Transverse colon (tissue), 4 donors: ENCODE results near the gene PRMT3. TPM values are rescaled to one million over a fixed set of nuclear protein-coding genes. Genes with fewer than 3 reads are reported as not detected.

ENCODE experiments used
- DNase-seq: peaks from one replicate; pipeline ENCODE4 v3.0.0-alpha.2; 2019
- H3K27ac ChIP-seq, 4 donors: fragments of 200-600 bp; sonication (generic); 2 replicates each; pipeline ENCODE4 v1.5.1; 2016 to 2018; ENCODE audit warnings: inconsistent platforms in 4 of 4
- H3K27me3 ChIP-seq: fragments of 200-600 bp; sonication (generic); 2 replicates; pipeline ENCODE4 v1.5.1; 2017; ENCODE audit warnings: inconsistent platforms
- H3K36me3 ChIP-seq, 4 donors: fragments of 200-600 bp; sonication (generic); 2 replicates each; pipeline ENCODE4 v1.5.1; 2017 to 2019; ENCODE audit warnings: inconsistent platforms in 4 of 4
- H3K4me1 ChIP-seq, 4 donors: fragments of 200-600 bp; sonication (generic); 2 replicates each; pipeline ENCODE4 v1.5.1; 2017 to 2020; ENCODE audit warnings: inconsistent platforms in 4 of 4
- H3K4me3 ChIP-seq, 4 donors: fragments of 200-600 bp; sonication (generic); 1 replicate in 1 of 4; 2 replicates in 3 of 4; pipeline versions ENCODE4 v1.5.1 to v1.6.1; 2017 to 2019; ENCODE audit warnings: inconsistent platforms in 4 of 4
- H3K9me3 ChIP-seq, 2 donors: fragments of 200-600 bp; sonication (generic); 2 replicates each; pipeline ENCODE4 v1.5.1; 2017 to 2019; ENCODE audit warnings: inconsistent platforms in 2 of 2
- CTCF ChIP-seq, 5 experiments: fragments of 200-600 bp in 3 of 5; fragments of 450-650 bp in 2 of 5; sonication (generic) in 3 of 5; IDR thresholded peaks; 1 replicate in 2 of 5; 2 replicates in 3 of 5; pipeline ENCODE4 v1.5.1; 2016 to 2017; ENCODE audit warnings: antibody characterized with exemption in 5 of 5, inconsistent platforms in 3 of 5, mild to moderate bottlenecking in 2 of 5, moderate library complexity in 1 of 5
- EP300 ChIP-seq: sonication (generic); formaldehyde crosslinking; IDR thresholded peaks from one replicate; pipeline ENCODE4 v1.6.1; 2017; ENCODE audit warnings: antibody characterized with exemption, low read depth
- POLR2A ChIP-seq: fragments of 450-650 bp; IDR thresholded peaks from one replicate; pipeline ENCODE4 v1.6.1; 2016; ENCODE audit warnings: antibody characterized with exemption, mild to moderate bottlenecking, moderate library complexity
- POLR2AphosphoS5 ChIP-seq, 3 donors: sonication (generic); formaldehyde crosslinking; IDR thresholded peaks; one replicate each; pipeline ENCODE4 v1.6.1; 2016; ENCODE audit warnings: antibody characterized with exemption in 3 of 3
- WGBS, 2 donors: methylation state at CpG; one replicate each; pipeline ENCODE4 v1.1.5; 2018; ENCODE audit warnings: low coverage in 1 of 2; 5-methylcytosine and 5-hydroxymethylcytosine counted together
- in situ Hi-C, 4 donors: fragments of 200-750 bp; cut with MboI; loops; one replicate each; pipeline versions ENCODE4 v1.15.0 to v1.15.1; 2017; ENCODE audit warnings: low sequenced_read_pairs in 3 of 4, low pct_ligation_motif_present in 1 of 4, low pct_unique_long_range_greater_than_20kb in 1 of 4
- intact Hi-C: fragments of 100-400 bp; cut with DNase I; formaldehyde crosslinking; loops from one replicate; pipeline ENCODE4 v1.15.1; 2023; ENCODE audit warnings: low total_unique reads
- total RNA-seq, 4 donors: library from RNA; depleted of rRNA; stranded (reverse); fragments of >200 nt; gene quantifications; one replicate each; pipeline ENCODE4 v1.1.0, GENCODE V29; 2016

PRMT3 gene
- total RNA-seq, 4 donors from 2014 or later, result 6.7 to 21.0 (median 15.2) TPM

DNA sequence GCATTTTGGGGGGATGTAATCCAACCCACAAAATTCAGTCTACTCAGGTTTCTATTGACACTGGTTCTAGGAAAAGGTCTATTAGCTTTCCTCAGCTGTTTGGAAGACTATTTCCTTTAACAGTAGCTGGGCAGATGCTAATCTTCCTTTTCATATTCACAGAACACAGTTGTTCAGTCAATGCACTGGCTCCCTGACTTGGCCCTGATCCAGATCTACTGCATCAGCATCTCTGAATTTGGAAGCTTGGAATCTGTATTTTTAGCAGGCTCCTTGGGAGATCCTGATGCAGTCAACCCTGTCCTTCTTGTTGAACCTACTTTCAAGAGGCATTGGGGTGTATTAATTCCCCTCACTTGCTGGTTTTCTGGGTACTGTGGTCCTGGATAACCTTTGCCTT lies 17.7 kb upstream of the PRMT3 start:
- intact Hi-C loops (no loop called here), in situ Hi-C loops (loop anchor here in 2 of 4 donors (25.0 kb wide), 2 partner anchors 433 to 808 kb away; no protein-coding TSS in a partner anchor)
- Histone ChIP-seq H3K9me3 (no peaks in the 10 kb centered on the region), H3K4me1 (peaks cover 0 to 20% (median 13%) of the 10 kb centered on the region in 4 donors), H3K36me3 (peaks cover 0 to 15% (median 0%) of the 10 kb centered on the region in 4 donors), H3K27ac (no peak overlapping the region), H3K27me3 (no peaks in the 10 kb centered on the region), H3K4me3 (no peak overlapping the region)
- TF ChIP-seq POLR2A, result no peak
- no peak for TF ChIP-seq EP300
- no peak for TF ChIP-seq CTCF (IDR thresholded peaks at IDR 0.05)
- no peak for TF ChIP-seq POLR2AphosphoS5 (IDR thresholded peaks at IDR 0.05)
- no peak for DNase-seq

GRCh38 chr11:20372081-20372626 lies 15.4 kb upstream of the PRMT3 start:
- Histone ChIP-seq H3K4me3 (no peak overlapping the region), H3K9me3 (no peaks in the 10 kb centered on the region), H3K27ac (no peak overlapping the region), H3K4me1 (peaks cover 0 to 7% (median 1%) of the 10 kb centered on the region in 4 donors), H3K36me3 (peaks cover 0 to 24% (median 3%) of the 10 kb centered on the region in 4 donors), H3K27me3 (no peaks in the 10 kb centered on the region)
- in situ Hi-C loops, result loop anchor here in 2 of 4 donors (25.0 kb wide), 2 partner anchors 435 to 810 kb away; no protein-coding TSS in a partner anchor
- WGBS, 2 donors, result 79 to 87% methylated on average over 5 of the region's 5 CpGs
- TF ChIP-seq EP300 (no peak), POLR2AphosphoS5 (IDR thresholded peaks at IDR 0.05) (no peak), POLR2A (no peak), CTCF (IDR thresholded peaks at IDR 0.05) (no peak)
- intact Hi-C loops, result no loop called here
- DNase-seq, result no peak

GRCh38 chr11:20373147-20373546 lies 14.4 kb upstream of the PRMT3 start:
- Histone ChIP-seq H3K27me3 (no peaks in the 10 kb centered on the region), H3K4me3 (no peak overlapping the region), H3K27ac (no peak overlapping the region), H3K9me3 (no peaks in the 10 kb centered on the region), H3K4me1 (peaks cover 0 to 5% (median 0%) of the 10 kb centered on the region in 4 donors), H3K36me3 (peaks cover 0 to 33% (median 8%) of the 10 kb centered on the region in 4 donors)
- TF ChIP-seq CTCF (IDR thresholded peaks at IDR 0.05), result no peak
- TF ChIP-seq POLR2A, result no peak
- TF ChIP-seq EP300, result no peak
- WGBS, 2 donors, result 90 to 95% methylated on average over 13 of the region's 13 CpGs
- intact Hi-C loops (no loop called here), in situ Hi-C loops (loop anchor here in 2 of 4 donors (25.0 kb wide), 2 partner anchors 436 to 811 kb away; no protein-coding TSS in a partner anchor)
- DNase-seq, result no peak

DNA sequence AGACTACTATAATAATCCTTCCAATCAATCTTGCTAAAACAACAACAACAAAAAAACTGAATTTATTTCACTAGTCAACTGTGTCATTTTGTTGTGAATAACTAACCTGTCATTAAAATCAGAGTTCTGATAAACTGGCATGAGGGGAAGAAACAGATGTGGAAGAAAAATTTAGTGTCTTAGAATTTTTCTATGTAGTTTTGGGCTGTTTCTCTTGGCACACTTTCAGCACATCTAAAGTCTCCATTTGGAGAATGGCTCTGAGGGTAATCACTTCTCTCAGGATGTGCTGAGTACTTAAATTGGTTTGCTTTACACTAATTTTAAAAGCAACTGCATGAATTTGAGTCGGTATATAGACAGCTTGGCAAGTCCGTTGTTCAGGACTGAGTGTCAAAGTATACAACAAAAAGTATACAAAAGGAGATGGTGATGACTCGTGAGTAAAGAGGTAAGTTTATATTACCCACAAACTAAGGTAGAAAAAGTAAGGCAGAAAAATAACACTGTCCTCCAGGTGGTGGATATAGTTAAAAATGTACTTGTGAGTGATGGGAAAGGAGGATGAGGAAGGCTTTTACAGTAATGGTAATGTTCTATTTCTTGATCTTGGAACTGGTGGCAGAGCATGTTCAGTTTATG lies 13.8 kb upstream of the PRMT3 start:
- Histone ChIP-seq H3K4me3 (no peak overlapping the region), H3K36me3 (peaks cover 0 to 39% (median 10%) of the 10 kb centered on the region in 4 donors), H3K27ac (no peak overlapping the region), H3K4me1 (peaks cover 0 to 5% (median 0%) of the 10 kb centered on the region in 4 donors), H3K27me3 (no peaks in the 10 kb centered on the region), H3K9me3 (no peaks in the 10 kb centered on the region)
- no peak for TF ChIP-seq POLR2AphosphoS5 (IDR thresholded peaks at IDR 0.05)
- 72 to 86% methylated on average over 3 of the region's 3 CpGs for WGBS, 2 donors
- DNase-seq, result no peak
- in situ Hi-C loops (loop anchor here in 2 of 4 donors (25.0 kb wide), 2 partner anchors 436 to 811 kb away; no protein-coding TSS in a partner anchor), intact Hi-C loops (no loop called here)
